Stimulated activated CD4-positive, alpha-beta T cell treated with anti-CD3 and anti-CD28 coated beads, Interleukin-15, amount 100 ng/mL, for 48 hours (primary cell): ENCODE results near the gene DOCK7.
"Not testable (repeated sequence)": the region's sequence is repeated elsewhere in the genome, so short reads cannot be mapped to it uniquely, and the experiment has no call there.

ENCODE experiments used
- DNase-seq, 2 donors: peaks; one replicate each; pipeline ENCODE4 v3.0.0-alpha.2; 2020; ENCODE audit warnings: low read depth in 2 of 2

Gene DOCK7

GRCh38 chr1:62610588-62610987 is 77.6 kb downstream of the DOCK7 start:
- DNase-seq, result not testable (repeated sequence)

GRCh38 chr1:62608905-62609304 is 79.3 kb downstream of the DOCK7 start:
- no peak for DNase-seq

GRCh38 chr1:62601457-62601856 is 86.7 kb downstream of the DOCK7 start:
- DNase-seq, result no peak

- no peak for DNase-seq
These were observed 89.1 kb downstream of the DOCK7 start for GRCh38 chr1:62599044-62599443.

GRCh38 chr1:62597281-62597680 is 90.9 kb downstream of the DOCK7 start, which contains the start of gene ANGPTL3:
Gene ANGPTL3, plus strand, starts transcription at chr1:62597520. Its CDS starts 47 bp downstream, at chr1:62597567.
- no peak for DNase-seq

GRCh38 chr1:62595647-62596046 is 92.5 kb downstream of the DOCK7 start:
- DNase-seq, result no peak

GRCh38 chr1:62593825-62594394 is 94.3 kb downstream of the DOCK7 start:
- DNase-seq, result no peak

- DNase-seq, result no peak
These were observed 97.2 kb downstream of the DOCK7 start for GRCh38 chr1:62590970-62591368.

GRCh38 chr1:62590255-62590969 is 97.8 kb downstream of the DOCK7 start:
- DNase-seq, result no peak

GRCh38 chr1:62589321-62589720 is 98.9 kb downstream of the DOCK7 start:
- no peak for DNase-seq

- DNase-seq, result no peak
These were observed 100.2 kb downstream of the DOCK7 start for GRCh38 chr1:62588000-62588399.

GRCh38 chr1:62585469-62586155 is 102.6 kb downstream of the DOCK7 start:
- no peak for DNase-seq

GRCh38 chr1:62573675-62574074 is 114.5 kb downstream of the DOCK7 start:
- DNase-seq, result no peak

- DNase-seq, result no peak
These were observed 115.7 kb downstream of the DOCK7 start for GRCh38 chr1:62572476-62572875.

GRCh38 chr1:62571517-62571916 is 116.7 kb downstream of the DOCK7 start:
- not testable (repeated sequence) for DNase-seq

GRCh38 chr1:62567926-62568325 is 120.3 kb downstream of the DOCK7 start:
- not testable (repeated sequence) for DNase-seq

GRCh38 chr1:62567182-62567581 is 121.0 kb downstream of the DOCK7 start:
- not testable (repeated sequence) for DNase-seq

GRCh38 chr1:62561306-62561705 is 126.9 kb downstream of the DOCK7 start:
- no peak for DNase-seq

GRCh38 chr1:62544570-62544969 is 143.6 kb downstream of the DOCK7 start:
- no peak for DNase-seq

- DNase-seq, result no peak
These were observed 147.1 kb downstream of the DOCK7 start for GRCh38 chr1:62541048-62541447.

GRCh38 chr1:62539028-62539447 is 149.1 kb downstream of the DOCK7 start:
- no peak for DNase-seq

- DNase-seq, result no peak
These were observed 151.3 kb downstream of the DOCK7 start for GRCh38 chr1:62536865-62537264.
